SK-N-SH treated with all-trans-retinoic acid at 6 μM for 48 hours (cell line): Measurements from ENCODE around the gene BTBD19.

Experiments
- BACH2 ChIP-seq: fragments of 250-450 bp; sonication (Bioruptor Pico); IDR thresholded peaks from 2 replicates; pipeline ENCODE4 v1.9.0; 2021; ENCODE audit warnings: mild to moderate bottlenecking, borderline replicate concordance
- GLIS3 ChIP-seq: fragments of 250-450 bp; sonication (Bioruptor Pico); IDR thresholded peaks from 2 replicates; pipeline ENCODE4 v1.5.0; 2020; ENCODE audit warnings: mild to moderate bottlenecking, moderate library complexity
- ISL1 ChIP-seq: fragments of 250-450 bp; sonication (Bioruptor Pico); IDR thresholded peaks from 2 replicates; pipeline ENCODE4 v2.1.2; 2022; ENCODE audit warnings: mild to moderate bottlenecking, moderate library complexity
- OSR1 ChIP-seq: fragments of 250-450 bp; sonication (Bioruptor Pico); IDR thresholded peaks from 2 replicates; pipeline ENCODE4 v1.8.0; 2022; ENCODE audit warnings: moderate library complexity, mild to moderate bottlenecking, inconsistent platforms
- POU6F1 ChIP-seq: fragments of 250-450 bp; sonication (Bioruptor Pico); IDR thresholded peaks from 2 replicates; pipeline ENCODE4 v1.8.0; 2021; ENCODE audit warnings: low read depth, mild to moderate bottlenecking, moderate library complexity, borderline replicate concordance
- TCF4 ChIP-seq: fragments of 250-450 bp; sonication (Bioruptor Pico); IDR thresholded peaks from 2 replicates; pipeline ENCODE4 v1.8.0; 2021; ENCODE audit warnings: mild to moderate bottlenecking, moderate library complexity, borderline replicate concordance
- TOX ChIP-seq: fragments of 250-450 bp; sonication (Bioruptor Pico); IDR thresholded peaks from 2 replicates; pipeline ENCODE4 v1.8.0; 2021; ENCODE audit warnings: mild to moderate bottlenecking, moderate library complexity, borderline replicate concordance
- ZFP3 ChIP-seq: fragments of 250-450 bp; sonication (Bioruptor Pico); IDR thresholded peaks from 2 replicates; pipeline ENCODE4 v1.5.0; 2020; ENCODE audit warnings: mild to moderate bottlenecking, moderate library complexity
- ZFP30 ChIP-seq: fragments of 450-650 bp; formaldehyde crosslinking; IDR thresholded peaks from 2 replicates; pipeline ENCODE4 v1.5.0; 2022; ENCODE audit warnings: mild to moderate bottlenecking, moderate library complexity
- ZNF8 ChIP-seq: fragments of 450-650 bp; formaldehyde crosslinking; IDR thresholded peaks from 2 replicates; pipeline ENCODE4 v1.5.0; 2020; ENCODE audit warnings: mild to moderate bottlenecking, moderate library complexity

GRCh38 chr1:44827197-44828002 is 19.1 kb downstream of the BTBD19 start:
- TF ChIP-seq ZNF8 (CRISPR knock-in tag) = no peak
- no peak for TF ChIP-seq ZFP3
- TF ChIP-seq GLIS3 (CRISPR knock-in tag) = no peak
- TF ChIP-seq TOX (CRISPR knock-in tag) = no peak
- TF ChIP-seq POU6F1 (CRISPR knock-in tag) = no peak
- TF ChIP-seq BACH2 = no peak
- TF ChIP-seq TCF4 (CRISPR knock-in tag) = no peak
- TF ChIP-seq ZFP30 (CRISPR knock-in tag) = no peak
- TF ChIP-seq OSR1 (CRISPR knock-in tag) = no peak
- no peak for TF ChIP-seq ISL1 (CRISPR knock-in tag)
